CD4-positive, alpha-beta T cell (primary cell): Measurements from ENCODE around the gene GFI1B. TPM values are rescaled to one million over a fixed set of nuclear protein-coding genes. Genes with fewer than 3 reads are reported as not detected.

Experiments used
- ATAC-seq: fragments of 200-7000 bp; cut with Tn5 transposase; one replicate; pipeline ENCODE4 v1.10.0; 2022; ENCODE audit warnings: mild to moderate bottlenecking; ENCODE audit not compliant: poor library complexity
- CTCF ChIA-PET: fragments of 350-600 bp; sonication (Branson Sonifier 250); formaldehyde crosslinking; loops from one replicate; lab custom pipeline; 2021; ENCODE audit warnings: antibody characterized with exemption, inconsistent platforms; lab: Charles Lee
- POLR2A ChIA-PET: fragments of 350-600 bp; sonication (Branson Sonifier 250); formaldehyde crosslinking; loops from one replicate; lab custom pipeline; 2021; ENCODE audit warnings: antibody characterized with exemption, inconsistent platforms; lab: Charles Lee
- DNase-seq, 14 experiments: peaks; one replicate each; pipeline ENCODE4 v3.0.0-alpha.2; 2013 to 2020; ENCODE audit warnings: mixed read lengths in 2 of 14
- H3K27ac ChIP-seq, 2 donors: one replicate each; pipeline versions ENCODE4 v1.5.1 to v1.7.0; 2013; ENCODE audit warnings: low read length in 2 of 2, low read depth in 1 of 2, mild to moderate bottlenecking in 1 of 2
- H3K27me3 ChIP-seq, 2 experiments: 1 replicate in 1 of 2; 2 replicates in 1 of 2; pipeline versions ENCODE4 v1.6.1 to v1.7.0; 2013; ENCODE audit warnings: low read length in 2 of 2, control low read depth in 1 of 2, mild to moderate bottlenecking in 1 of 2, moderate library complexity in 1 of 2; ENCODE audit not compliant: insufficient read depth in 2 of 2, control insufficient read depth in 1 of 2
- H3K36me3 ChIP-seq: one replicate; pipeline ENCODE4 v1.6.1; 2013; ENCODE audit warnings: low read length, control low read depth; ENCODE audit not compliant: insufficient read depth
- H3K4me1 ChIP-seq: one replicate; pipeline ENCODE4 v1.6.1; 2013; ENCODE audit warnings: low read length, control low read depth; ENCODE audit not compliant: insufficient read depth
- H3K4me3 ChIP-seq: one replicate; pipeline ENCODE4 v1.5.1; 2013; ENCODE audit warnings: mild to moderate bottlenecking, low read length, moderate library complexity
- H3K9me3 ChIP-seq, 2 experiments: 1 replicate in 1 of 2; 2 replicates in 1 of 2; pipeline versions ENCODE4 v1.6.1 to v1.7.0; 2013; ENCODE audit warnings: low read length in 2 of 2, mild to moderate bottlenecking in 2 of 2, control low read depth in 1 of 2, moderate library complexity in 1 of 2; ENCODE audit not compliant: control insufficient read depth in 1 of 2, insufficient read depth in 1 of 2
- H3K27ac Mint-ChIP-seq: one replicate; pipeline ENCODE4 v1.8.0; 2020; ENCODE audit warnings: mixed read lengths
- H3K27me3 Mint-ChIP-seq: one replicate; pipeline ENCODE4 v1.8.0; 2021; ENCODE audit warnings: mixed read lengths
- H3K36me3 Mint-ChIP-seq: one replicate; pipeline ENCODE4 v1.8.0; 2021; ENCODE audit warnings: low read depth, mixed read lengths
- H3K4me1 Mint-ChIP-seq: one replicate; pipeline ENCODE4 v1.8.0; 2021; ENCODE audit warnings: low read depth, mixed read lengths
- H3K4me3 Mint-ChIP-seq: one replicate; pipeline ENCODE4 v1.8.0; 2020; ENCODE audit warnings: mild to moderate bottlenecking, mixed read lengths
- H3K9me3 Mint-ChIP-seq: one replicate; pipeline ENCODE4 v1.8.0; 2020; ENCODE audit warnings: mixed read lengths
- CTCF ChIP-seq: fragments of 200-600 bp; IDR thresholded peaks from one replicate; pipeline ENCODE4 v1.8.0; 2022; ENCODE audit warnings: antibody characterized with exemption, mild to moderate bottlenecking
- intact Hi-C, 2 experiments: fragments of 100-400 bp; cut with DNase I in 1 of 2; cut with micrococcal nuclease in 1 of 2; formaldehyde crosslinking; loops; one replicate each; pipeline versions ENCODE4 v1.15.1 to v1.9.0; 2023 to 2025; cut with DNase I, micrococcal nuclease
- total RNA-seq, 174 experiments: library from RNA in 2 of 174; stranded (reverse) in 2 of 174; gene quantifications; one replicate each; pipeline ENCODE4 v1.2.3 and lab custom pipeline; 2021 to 2026

The GFI1B gene
- total RNA-seq, 2 experiments from 2014 or later, result 0.58 TPM; not detected in 1

GRCh38 chr9:132986114-132986513 is 7.6 kb downstream of the GFI1B start:
- no peaks in the 10 kb centered on the region for H3K4me1 Mint-ChIP-seq

GRCh38 chr9:132986640-132987620 is 8.4 kb downstream of the GFI1B start:
- Histone ChIP-seq H3K36me3 (no peaks in the 10 kb centered on the region), H3K9me3 (peaks cover 0 to 5% of the 10 kb centered on the region in 2 experiments), H3K27me3 (peaks cover 22 to 34% of the 10 kb centered on the region in 2 experiments), H3K27ac (no peak overlapping the region), H3K4me3 (no peak overlapping the region), H3K4me1 (no peaks in the 10 kb centered on the region)
- H3K27ac Mint-ChIP-seq, result no peak overlapping the region
- ChIA-PET POLR2A (no interaction called here), CTCF (no interaction called here)
- no peak overlapping the region for H3K4me3 Mint-ChIP-seq
- intact Hi-C loops, result no loop called here
- no peaks in the 10 kb centered on the region for H3K36me3 Mint-ChIP-seq
- ATAC-seq (no peak), DNase-seq (no peak)
- peaks cover 60% of the 10 kb centered on the region for H3K27me3 Mint-ChIP-seq
- H3K4me1 Mint-ChIP-seq, result no peaks in the 10 kb centered on the region
- no peak for TF ChIP-seq CTCF
- no peaks in the 10 kb centered on the region for H3K9me3 Mint-ChIP-seq

More at GRCh38 chr9:132986114-132986513, 7.6 kb downstream of the GFI1B start:
- H3K27ac ChIP-seq, result no peak overlapping the region
- CTCF ChIA-PET, result no interaction called here
- H3K27me3 ChIP-seq, result peaks cover 22 to 38% of the 10 kb centered on the region in 2 experiments
- H3K4me3 Mint-ChIP-seq, result no peak overlapping the region
- no peaks in the 10 kb centered on the region for H3K4me1 ChIP-seq
- POLR2A ChIA-PET, result no interaction called here
- H3K27me3 Mint-ChIP-seq, result peaks cover 63% of the 10 kb centered on the region
- ATAC-seq (no peak), DNase-seq (no peak)
- H3K36me3 Mint-ChIP-seq, result no peaks in the 10 kb centered on the region
- no peak overlapping the region for H3K4me3 ChIP-seq
- H3K9me3 Mint-ChIP-seq, result no peaks in the 10 kb centered on the region
- no peaks in the 10 kb centered on the region for H3K36me3 ChIP-seq
- intact Hi-C loops, result no loop called here
- peaks cover 0 to 5% of the 10 kb centered on the region in 2 experiments for H3K9me3 ChIP-seq
- H3K27ac Mint-ChIP-seq, result no peak overlapping the region
- no peak for TF ChIP-seq CTCF

- Mint-ChIP-seq H3K27ac (no peak overlapping the region), H3K4me1 (no peaks in the 10 kb centered on the region), H3K27me3 (peaks cover 61% of the 10 kb centered on the region), H3K36me3 (no peaks in the 10 kb centered on the region), H3K4me3 (no peak overlapping the region), H3K9me3 (no peaks in the 10 kb centered on the region)
- H3K4me1 ChIP-seq, result no peaks in the 10 kb centered on the region
- no peak overlapping the region for H3K27ac ChIP-seq
- H3K4me3 ChIP-seq, result no peak overlapping the region
- no peak for ATAC-seq
- intact Hi-C loops, result no loop called here
- ChIA-PET CTCF (no interaction called here), POLR2A (no interaction called here)
- H3K36me3 ChIP-seq, result no peaks in the 10 kb centered on the region
- H3K9me3 ChIP-seq, result peaks cover 0 to 5% of the 10 kb centered on the region in 2 experiments
- DNase-seq, result no peak
- TF ChIP-seq CTCF, result no peak
- peaks cover 24 to 27% of the 10 kb centered on the region in 2 experiments for H3K27me3 ChIP-seq
Observed at GRCh38 chr9:132988244-132989013, 9.9 kb downstream of the GFI1B start.
